Upper lobe of left lung (tissue), 4 donors: ENCODE measurements around the gene MAPK8IP1.

Experiments
- POLR2AphosphoS5 ChIP-seq, 2 donors: sonication (generic); formaldehyde crosslinking; IDR thresholded peaks; one replicate each; pipeline ENCODE4 v1.5.1; 2017; ENCODE audit warnings: antibody characterized with exemption in 2 of 2
- TF ChIP-seq, protein P1 (sequence below), 6 experiments: fragments of 450-650 bp in 4 of 6; fragments of 200-600 bp in 2 of 6; sonication (generic) in 2 of 6; IDR thresholded peaks; one replicate each; pipeline ENCODE4 v1.5.1; 2016 to 2019; ENCODE audit warnings: antibody characterized with exemption in 6 of 6

DNA sequence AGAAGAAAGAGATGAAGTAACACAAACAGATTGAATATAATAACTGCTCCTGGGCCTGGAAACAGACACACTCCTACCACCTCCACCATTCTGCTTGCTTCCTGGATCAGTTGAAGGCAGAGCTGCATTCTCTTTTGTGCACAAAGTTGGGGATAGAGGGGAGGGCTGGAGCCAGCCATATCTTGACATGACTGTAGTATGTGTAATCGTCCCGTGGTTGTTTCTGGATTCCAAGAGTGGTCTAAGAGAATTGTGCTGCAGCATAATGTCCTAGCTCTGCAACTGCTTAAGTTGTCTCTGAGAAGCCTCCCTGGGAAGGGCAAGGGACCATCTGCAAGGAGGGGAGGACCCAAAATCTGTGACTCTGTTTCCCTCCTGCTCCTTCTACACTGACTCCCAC lies 35.0 kb upstream of the MAPK8IP1 start:
- TF ChIP-seq, protein P1, sequence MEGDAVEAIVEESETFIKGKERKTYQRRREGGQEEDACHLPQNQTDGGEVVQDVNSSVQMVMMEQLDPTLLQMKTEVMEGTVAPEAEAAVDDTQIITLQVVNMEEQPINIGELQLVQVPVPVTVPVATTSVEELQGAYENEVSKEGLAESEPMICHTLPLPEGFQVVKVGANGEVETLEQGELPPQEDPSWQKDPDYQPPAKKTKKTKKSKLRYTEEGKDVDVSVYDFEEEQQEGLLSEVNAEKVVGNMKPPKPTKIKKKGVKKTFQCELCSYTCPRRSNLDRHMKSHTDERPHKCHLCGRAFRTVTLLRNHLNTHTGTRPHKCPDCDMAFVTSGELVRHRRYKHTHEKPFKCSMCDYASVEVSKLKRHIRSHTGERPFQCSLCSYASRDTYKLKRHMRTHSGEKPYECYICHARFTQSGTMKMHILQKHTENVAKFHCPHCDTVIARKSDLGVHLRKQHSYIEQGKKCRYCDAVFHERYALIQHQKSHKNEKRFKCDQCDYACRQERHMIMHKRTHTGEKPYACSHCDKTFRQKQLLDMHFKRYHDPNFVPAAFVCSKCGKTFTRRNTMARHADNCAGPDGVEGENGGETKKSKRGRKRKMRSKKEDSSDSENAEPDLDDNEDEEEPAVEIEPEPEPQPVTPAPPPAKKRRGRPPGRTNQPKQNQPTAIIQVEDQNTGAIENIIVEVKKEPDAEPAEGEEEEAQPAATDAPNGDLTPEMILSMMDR (IDR thresholded peaks at IDR 0.05): no peak
- TF ChIP-seq POLR2AphosphoS5 (IDR thresholded peaks at IDR 0.05): no peak
